DND-41 (cell line): ENCODE measurements around the gene ARHGAP8.

Experiments used
- ATAC-seq: fragments of 200-7000 bp; cut with Tn5 transposase; 3 replicates; pipeline ENCODE4 v1.9.1; 2021; ENCODE audit warnings: low read depth; ENCODE audit not compliant: insufficient read depth
- DNase-seq: peaks from one replicate; pipeline ENCODE4 v3.0.0-alpha.2; 2020
- H2AFZ ChIP-seq: 2 replicates; pipeline ENCODE4 v1.6.0; 2012; ENCODE audit warnings: low read depth, low read length
- H3K27ac ChIP-seq: 2 replicates; pipeline ENCODE4 v1.5.1; 2012; ENCODE audit warnings: low read length, inconsistent platforms
- H3K27me3 ChIP-seq: fragments of 200-600 bp; sonication (generic); 2 replicates; pipeline ENCODE4 v1.6.0; 2012; ENCODE audit warnings: low read length, mild to moderate bottlenecking, inconsistent platforms; ENCODE audit not compliant: insufficient read depth, poor library complexity
- H3K36me3 ChIP-seq: 2 replicates; pipeline ENCODE4 v1.5.1; 2012; ENCODE audit warnings: low read length, inconsistent platforms; ENCODE audit not compliant: insufficient read depth
- H3K4me1 ChIP-seq: 2 replicates; pipeline ENCODE4 v1.5.1; 2012; ENCODE audit warnings: mild to moderate bottlenecking, low read length; ENCODE audit not compliant: insufficient read depth
- H3K4me2 ChIP-seq: 2 replicates; pipeline ENCODE4 v1.6.0; 2012; ENCODE audit warnings: mild to moderate bottlenecking, moderate library complexity, low read length, inconsistent platforms; ENCODE audit not compliant: insufficient read depth
- H3K4me3 ChIP-seq, 2 experiments: fragments of 200-600 bp in 1 of 2; shearing (Covaris generic) in 1 of 2; 2 replicates each; pipeline ENCODE4 v1.5.1; 2012 to 2016; ENCODE audit warnings: inconsistent platforms in 2 of 2, low read length in 2 of 2, mild to moderate bottlenecking in 2 of 2, low read depth in 1 of 2, moderate library complexity in 1 of 2
- H3K79me2 ChIP-seq: 2 replicates; pipeline ENCODE4 v1.6.0; 2012; ENCODE audit warnings: low read length, inconsistent platforms; ENCODE audit not compliant: insufficient read depth
- H3K9ac ChIP-seq: 2 replicates; pipeline ENCODE4 v1.6.0; 2012; ENCODE audit warnings: low read depth, mild to moderate bottlenecking, inconsistent platforms, low read length, moderate library complexity
- H3K9me3 ChIP-seq: 2 replicates; pipeline ENCODE4 v1.5.1; 2012; ENCODE audit warnings: low read length, moderate library complexity, mild to moderate bottlenecking, inconsistent platforms; ENCODE audit not compliant: insufficient read depth, severe bottlenecking
- H4K20me1 ChIP-seq: 2 replicates; pipeline ENCODE4 v1.6.0; 2012; ENCODE audit warnings: low read length; ENCODE audit not compliant: insufficient read depth
- CTCF ChIP-seq: IDR thresholded peaks from 2 replicates; pipeline ENCODE4 v1.5.1; 2012; ENCODE audit warnings: borderline replicate concordance, low read length, moderate library complexity, mild to moderate bottlenecking; ENCODE audit not compliant: poor library complexity, severe bottlenecking; ENCODE audit errors: extremely low read depth
- EZH2 ChIP-seq: IDR thresholded peaks from 3 replicates; pipeline ENCODE4 v1.6.1; 2012; ENCODE audit warnings: borderline replicate concordance, low read depth, mild to moderate bottlenecking, moderate library complexity, low read length, inconsistent platforms; ENCODE audit not compliant: severe bottlenecking

ARHGAP8 gene

GRCh38 chr22:44755956-44756361 is 3.6 kb downstream of the ARHGAP8 start:
- Histone ChIP-seq H3K9ac (no peak overlapping the region), H2AFZ (no peak overlapping the region), H3K36me3 (no peaks in the 10 kb centered on the region), H3K27ac (no peak overlapping the region), H3K4me1 (no peaks in the 10 kb centered on the region), H3K9me3 (no peaks in the 10 kb centered on the region), H3K4me2 (no peak overlapping the region), H3K27me3 (no peaks in the 10 kb centered on the region), H4K20me1 (no peaks in the 10 kb centered on the region), H3K79me2 (no peaks in the 10 kb centered on the region), H3K4me3 (no peak overlapping the region)
- ATAC-seq (no peak), DNase-seq (no peak)
- TF ChIP-seq EZH2 (no peak), CTCF (no peak)

- H3K4me1 ChIP-seq = no peaks in the 10 kb centered on the region
- no peak for ATAC-seq
- H3K36me3 ChIP-seq = no peaks in the 10 kb centered on the region
- no peak overlapping the region for H3K4me2 ChIP-seq
- H3K27ac ChIP-seq = no peak overlapping the region
- no peak overlapping the region for H3K4me3 ChIP-seq
- TF ChIP-seq EZH2 (no peak), CTCF (no peak)
- H3K27me3 ChIP-seq = no peaks in the 10 kb centered on the region
- H4K20me1 ChIP-seq = no peaks in the 10 kb centered on the region
- H3K79me2 ChIP-seq = no peaks in the 10 kb centered on the region
- no peak for DNase-seq
- no peak overlapping the region for H2AFZ ChIP-seq
- no peaks in the 10 kb centered on the region for H3K9me3 ChIP-seq
- H3K9ac ChIP-seq = no peak overlapping the region
These were observed 6.1 kb downstream of the ARHGAP8 start for GRCh38 chr22:44758344-44758973.

- no peaks in the 10 kb centered on the region for H3K27me3 ChIP-seq
- no peaks in the 10 kb centered on the region for H3K9me3 ChIP-seq
- H3K4me2 ChIP-seq = no peak overlapping the region
- TF ChIP-seq CTCF (no peak), EZH2 (no peak)
- no peaks in the 10 kb centered on the region for H3K36me3 ChIP-seq
- no peaks in the 10 kb centered on the region for H3K4me1 ChIP-seq
- no peak overlapping the region for H3K4me3 ChIP-seq
- H2AFZ ChIP-seq = no peak overlapping the region
- no peak for ATAC-seq
- H3K9ac ChIP-seq = no peak overlapping the region
- H4K20me1 ChIP-seq = no peaks in the 10 kb centered on the region
- H3K79me2 ChIP-seq = no peaks in the 10 kb centered on the region
- DNase-seq = no peak
- no peak overlapping the region for H3K27ac ChIP-seq
These were observed 6.6 kb downstream of the ARHGAP8 start for GRCh38 chr22:44759001-44759400.
